GM21825 (cell line): ENCODE measurements around the gene SYCP1.
"Not testable (repeated sequence)": the region's sequence is repeated elsewhere in the genome, so short reads cannot be mapped to it uniquely, and the experiment has no call there.

Experiments
- ATAC-seq: cut with Tn5 transposase; IDR thresholded peaks from one replicate; pipeline ENCODE4 v1.9.1; 2021; ENCODE audit warnings: mild to moderate bottlenecking, moderate library complexity; ENCODE audit not compliant: unreplicated experiment

SYCP1 gene

GRCh38 chr1:114956570-114956969 lies 101.9 kb downstream of the SYCP1 start:
- ATAC-seq: no peak

GRCh38 chr1:114959423-114959822 lies 104.8 kb downstream of the SYCP1 start:
- ATAC-seq: no peak

GRCh38 chr1:114976891-114977290 lies 122.2 kb downstream of the SYCP1 start:
- no peak for ATAC-seq

- no peak for ATAC-seq
Measured at GRCh38 chr1:114979278-114979891, 124.7 kb downstream of the SYCP1 start.

- ATAC-seq: no peak
Measured at GRCh38 chr1:114982251-114982650, 127.6 kb downstream of the SYCP1 start.

GRCh38 chr1:114986286-114986685 lies 131.6 kb downstream of the SYCP1 start:
- ATAC-seq: no peak

GRCh38 chr1:114988095-114988494 lies 133.4 kb downstream of the SYCP1 start:
- no peak for ATAC-seq

GRCh38 chr1:114997510-114998289 lies 143.0 kb downstream of the SYCP1 start:
- no peak for ATAC-seq

GRCh38 chr1:115006191-115006590 lies 151.5 kb downstream of the SYCP1 start:
- ATAC-seq: no peak

GRCh38 chr1:115012006-115012405 lies 157.3 kb downstream of the SYCP1 start:
- no peak for ATAC-seq

- no peak for ATAC-seq
Measured at GRCh38 chr1:115012434-115012833, 157.8 kb downstream of the SYCP1 start.

GRCh38 chr1:115013792-115014191 lies 159.1 kb downstream of the SYCP1 start:
- no peak for ATAC-seq

- not testable (repeated sequence) for ATAC-seq
Measured at GRCh38 chr1:115019549-115019948, 164.9 kb downstream of the SYCP1 start.

GRCh38 chr1:115021145-115021544 lies 166.5 kb downstream of the SYCP1 start:
- ATAC-seq: no peak

- ATAC-seq: no peak
Measured at GRCh38 chr1:115023593-115023992, 168.9 kb downstream of the SYCP1 start.

GRCh38 chr1:115029526-115029925 lies 174.9 kb downstream of the SYCP1 start, which contains the start of gene TSHB:
Gene TSHB, plus strand, starts transcription at chr1:115029826. Its CDS starts 3,537 bp downstream, at chr1:115033363.
- no peak for ATAC-seq

- no peak for ATAC-seq
Measured at GRCh38 chr1:115031595-115031994, 176.9 kb downstream of the SYCP1 start.

- ATAC-seq: no peak
Measured at GRCh38 chr1:115035652-115036051, 181.0 kb downstream of the SYCP1 start.

GRCh38 chr1:115036814-115037507 lies 182.3 kb downstream of the SYCP1 start:
- no peak for ATAC-seq

- ATAC-seq: no peak
Measured at GRCh38 chr1:115040501-115040900, 185.8 kb downstream of the SYCP1 start.

GRCh38 chr1:115041654-115042053 lies 187.0 kb downstream of the SYCP1 start:
- ATAC-seq: no peak
